Stimulated activated CD8-positive, alpha-beta memory T cell treated with anti-CD3 and anti-CD28 coated beads, Interleukin-4, amount 100 ng/mL, for 4 hours (primary cell): Measurements from ENCODE around the gene DDIT4.
"Not testable (repeated sequence)": the region's sequence is repeated elsewhere in the genome, so short reads cannot be mapped to it uniquely, and the experiment has no call there.

ENCODE experiments used
- DNase-seq, 2 donors: peaks; one replicate each; pipeline ENCODE4 v3.0.0-alpha.2; 2020; ENCODE audit warnings: low read depth in 2 of 2, low spot score in 1 of 2

Gene DDIT4

DNA sequence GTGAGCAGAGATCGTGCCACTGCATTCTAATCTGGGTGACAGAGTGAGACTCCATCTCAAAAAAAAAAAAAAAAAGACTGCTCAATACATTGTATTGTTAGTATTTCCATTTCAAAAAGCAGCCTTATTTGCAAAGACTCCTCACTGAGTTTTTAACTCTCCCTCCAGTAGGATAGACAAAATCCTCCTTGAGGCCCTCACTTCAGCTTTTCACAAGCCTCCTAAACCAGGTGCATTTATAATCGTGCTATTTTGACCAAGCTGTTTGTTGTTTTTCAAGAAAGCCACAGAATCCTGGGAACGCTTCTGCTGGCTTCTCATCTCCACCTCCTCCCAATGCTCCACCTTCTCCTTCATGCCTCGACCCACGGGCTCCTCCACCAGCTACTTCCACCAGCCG, 6.3 kb upstream of the DDIT4 start:
- DNase-seq: no peak

GRCh38 chr10:72267819-72268399, 5.8 kb upstream of the DDIT4 start:
- DNase-seq: no peak

GRCh38 chr10:72268475-72269200, 5.1 kb upstream of the DDIT4 start:
- not testable (repeated sequence) for DNase-seq

- no peak for DNase-seq
These were observed 3.0 kb upstream of the DDIT4 start for GRCh38 chr10:72270607-72271281.

DNA sequence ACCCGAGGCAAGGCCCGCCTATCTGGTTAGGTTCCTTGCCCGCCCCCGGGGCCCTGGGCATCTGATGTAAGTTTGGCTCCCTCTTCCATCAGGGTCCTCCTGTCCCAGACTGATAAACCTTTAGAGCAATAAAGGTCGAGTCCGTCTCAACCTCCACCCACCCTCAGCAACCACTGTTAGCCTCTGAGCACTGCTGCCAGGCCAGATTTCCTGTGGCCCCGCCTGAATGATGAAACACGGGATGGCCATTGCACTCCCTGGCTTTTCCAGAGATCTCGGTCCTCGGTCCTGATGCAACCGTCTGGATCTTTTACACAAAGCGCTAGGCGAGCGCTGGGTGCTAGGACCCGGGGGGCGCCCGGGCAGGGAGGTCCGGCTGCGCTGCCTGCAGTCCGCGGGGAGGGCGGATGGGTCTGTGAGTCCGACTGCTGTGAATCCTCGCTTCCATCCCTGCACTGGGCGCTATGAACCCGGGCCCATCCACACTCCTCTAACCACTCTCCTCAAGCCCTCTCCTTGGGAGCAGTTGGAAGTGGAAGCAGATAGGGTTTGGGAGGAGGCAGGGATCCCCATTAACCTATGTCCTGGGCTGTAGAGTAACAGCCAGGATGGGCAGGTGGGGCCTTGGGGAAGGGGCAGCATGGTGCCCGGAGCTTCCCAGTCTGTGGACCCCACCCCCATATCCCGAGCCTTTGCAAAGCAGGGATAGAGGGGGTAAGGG, 875 bp upstream of the DDIT4 start:
- DNase-seq: peak in 1 of 2 donors; percentile 18

DNA sequence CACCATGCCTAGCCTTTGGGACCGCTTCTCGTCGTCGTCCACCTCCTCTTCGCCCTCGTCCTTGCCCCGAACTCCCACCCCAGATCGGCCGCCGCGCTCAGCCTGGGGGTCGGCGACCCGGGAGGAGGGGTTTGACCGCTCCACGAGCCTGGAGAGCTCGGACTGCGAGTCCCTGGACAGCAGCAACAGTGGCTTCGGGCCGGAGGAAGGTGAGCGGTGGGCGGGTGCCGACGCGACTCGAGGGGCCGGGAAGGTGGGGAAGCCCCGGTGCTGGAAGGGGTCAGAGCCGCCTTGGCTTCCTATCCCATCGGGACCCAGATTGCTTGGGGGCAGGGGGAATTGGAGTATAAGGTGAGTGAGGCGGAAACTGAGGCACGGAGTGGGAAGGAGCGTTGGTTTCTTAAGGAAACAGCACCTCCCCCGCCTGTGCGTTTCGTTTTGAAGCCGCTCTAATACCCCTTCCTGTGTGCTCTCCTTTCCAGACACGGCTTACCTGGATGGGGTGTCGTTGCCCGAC, 547 bp downstream of the DDIT4 start:
- DNase-seq: no peak

GRCh38 chr10:72274730-72275350, 1.1 kb downstream of the DDIT4 start:
- DNase-seq: peak in 1 of 2 donors; percentile 47

DNA sequence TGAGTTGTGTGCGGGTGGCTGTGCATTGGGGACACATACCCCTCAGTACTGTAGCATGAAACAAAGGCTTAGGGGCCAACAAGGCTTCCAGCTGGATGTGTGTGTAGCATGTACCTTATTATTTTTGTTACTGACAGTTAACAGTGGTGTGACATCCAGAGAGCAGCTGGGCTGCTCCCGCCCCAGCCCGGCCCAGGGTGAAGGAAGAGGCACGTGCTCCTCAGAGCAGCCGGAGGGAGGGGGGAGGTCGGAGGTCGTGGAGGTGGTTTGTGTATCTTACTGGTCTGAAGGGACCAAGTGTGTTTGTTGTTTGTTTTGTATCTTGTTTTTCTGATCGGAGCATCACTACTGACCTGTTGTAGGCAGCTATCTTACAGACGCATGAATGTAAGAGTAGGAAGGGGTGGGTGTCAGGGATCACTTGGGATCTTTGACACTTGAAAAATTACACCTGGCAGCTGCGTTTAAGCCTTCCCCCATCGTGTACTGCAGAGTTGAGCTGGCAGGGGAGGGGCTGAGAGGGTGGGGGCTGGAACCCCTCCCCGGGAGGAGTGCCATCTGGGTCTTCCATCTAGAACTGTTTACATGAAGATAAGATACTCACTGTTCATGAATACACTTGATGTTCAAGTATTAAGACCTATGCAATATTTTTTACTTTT, 1.8 kb downstream of the DDIT4 start:
- DNase-seq: no peak

DNA sequence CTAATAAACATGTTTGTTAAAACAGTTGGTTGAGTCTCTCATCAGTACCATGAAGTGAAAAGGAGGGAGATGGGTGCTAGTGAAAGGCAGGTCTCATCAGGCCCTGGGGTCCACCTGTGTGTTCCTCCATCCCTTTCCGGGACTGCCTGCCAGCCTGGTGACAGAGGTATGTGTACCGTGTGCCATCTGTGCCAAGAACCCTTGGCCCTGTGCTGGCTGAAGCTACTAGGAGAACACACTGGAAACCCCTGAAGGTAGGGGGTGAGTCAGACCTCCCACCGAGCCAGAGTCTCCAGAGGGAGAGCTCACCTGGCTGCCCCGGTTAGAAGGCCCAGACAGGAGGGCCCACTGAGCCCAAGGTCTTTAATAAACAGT, 2.3 kb downstream of the DDIT4 start:
- DNase-seq: no peak

GRCh38 chr10:72276421-72277339, 3.0 kb downstream of the DDIT4 start:
- no peak for DNase-seq

GRCh38 chr10:72277340-72277995, 3.7 kb downstream of the DDIT4 start:
- DNase-seq: no peak

GRCh38 chr10:72277996-72278667, 4.4 kb downstream of the DDIT4 start:
- no peak for DNase-seq

DNA sequence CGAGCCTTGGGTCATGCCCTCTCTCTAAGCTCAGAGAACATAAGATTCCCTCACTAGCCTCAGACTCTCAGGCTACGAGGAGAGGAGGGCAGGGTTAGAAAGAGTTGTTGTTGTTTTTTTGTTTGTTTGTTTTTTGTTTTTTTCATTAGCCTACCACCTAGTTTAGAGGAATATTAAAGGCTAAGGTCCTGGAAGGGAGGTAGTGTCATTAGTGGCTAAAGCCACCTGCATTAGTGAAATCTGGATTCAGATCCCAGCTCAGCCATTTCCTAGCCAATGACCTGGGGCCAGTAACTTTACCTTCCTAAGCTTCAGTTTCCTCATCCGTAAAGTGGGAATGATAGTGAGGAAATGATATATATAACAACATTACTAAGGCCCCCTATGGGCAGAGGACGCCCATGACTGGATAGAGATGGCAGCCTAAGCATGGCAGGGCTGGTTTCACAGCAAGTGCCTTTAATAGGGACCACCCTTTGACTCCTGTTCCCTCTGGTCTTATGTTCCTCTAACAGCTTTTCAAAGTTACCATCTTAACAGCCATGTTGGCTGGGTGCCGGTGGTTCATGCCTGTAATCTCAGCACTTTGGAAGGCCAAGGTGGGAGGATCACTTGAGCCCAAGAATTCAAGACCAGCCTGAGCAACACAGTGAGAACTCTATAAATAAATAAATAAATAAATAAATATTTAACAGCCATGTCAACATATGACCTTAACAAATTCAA, 5.1 kb downstream of the DDIT4 start:
- no peak for DNase-seq

DNA sequence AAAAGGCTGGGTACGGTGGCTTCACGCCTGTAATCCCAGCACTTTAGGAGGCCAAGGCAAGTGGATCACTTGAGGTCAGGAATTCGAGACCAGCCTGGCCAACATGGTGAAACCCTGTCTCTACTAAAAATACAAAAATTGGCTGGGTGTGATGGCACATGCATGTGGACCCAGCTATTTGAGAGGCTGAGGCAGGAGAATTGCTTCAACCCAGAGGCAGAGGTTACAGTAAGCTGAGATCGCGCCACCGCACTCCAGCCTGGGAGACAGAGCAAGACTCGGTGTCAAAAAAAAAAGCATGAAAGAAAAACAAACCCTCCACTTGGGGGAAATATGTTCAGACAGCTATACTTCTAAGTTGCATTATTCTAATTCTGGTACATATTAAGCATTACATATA, 5.9 kb downstream of the DDIT4 start:
- DNase-seq: not testable (repeated sequence)

DNA sequence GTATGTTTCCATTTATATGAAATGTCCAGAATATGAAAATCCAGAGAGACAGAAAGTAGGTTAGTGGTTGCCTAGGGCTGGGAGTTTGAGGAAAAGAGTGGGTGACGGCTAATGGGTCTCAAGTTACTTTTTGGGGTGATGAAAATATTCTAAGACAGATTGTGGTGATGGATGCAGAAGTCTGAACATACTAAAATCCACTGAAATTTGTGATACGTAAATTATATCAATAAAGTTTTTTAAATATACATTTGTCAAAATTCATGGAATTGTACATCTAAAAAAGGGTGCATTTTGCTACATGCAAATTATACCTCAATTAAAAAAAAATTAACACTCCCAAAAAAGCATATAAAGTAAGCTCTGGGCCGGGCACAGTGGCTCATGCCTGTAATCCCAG, 9.4 kb downstream of the DDIT4 start:
- DNase-seq: no peak

DNA sequence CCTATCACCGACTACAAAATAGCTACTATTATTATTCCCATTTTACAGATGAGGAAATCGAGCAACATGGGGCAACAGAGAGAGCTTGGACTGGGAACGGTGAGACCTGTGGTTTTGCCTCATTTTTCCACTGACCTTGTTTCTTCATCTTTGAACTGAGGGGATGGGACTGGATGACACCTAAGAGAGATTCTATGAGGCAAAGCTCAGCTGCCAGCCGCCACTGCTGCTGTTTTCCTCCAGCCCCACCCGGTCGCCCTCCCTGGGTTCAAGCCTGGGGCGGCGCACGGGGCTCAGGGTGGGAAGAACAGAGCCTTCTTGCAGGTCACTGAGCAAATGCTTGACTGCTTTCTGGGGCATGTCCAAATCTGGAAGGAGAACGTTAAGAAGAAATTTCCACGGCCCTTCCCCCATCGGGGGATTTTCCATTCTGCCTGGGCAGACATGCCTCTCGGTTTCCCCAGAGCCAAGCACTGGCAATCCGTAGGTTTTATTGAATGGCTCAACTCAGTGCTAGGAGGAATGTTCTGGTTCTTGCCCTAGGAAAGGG, 12.3 kb downstream of the DDIT4 start:
- DNase-seq: no peak

- DNase-seq: no peak
These were observed 17.4 kb downstream of the DDIT4 start for GRCh38 chr10:72291019-72291532.
